Endometrial microvascular endothelial cells (primary cell): ENCODE measurements around the gene CITED4. TPM values are rescaled to one million over a fixed set of nuclear protein-coding genes. Genes with fewer than 3 reads are reported as not detected.
"Not testable (repeated sequence)": the region's sequence is repeated elsewhere in the genome, so short reads cannot be mapped to it uniquely, and the experiment has no call there.

Experiments used
- in situ Hi-C: cut with HindIII; loops from 2 replicates; pipeline ENCODE4 v1.10.0; 2017; ENCODE audit warnings: low sequenced_read_pairs, low pct_unique_long_range_greater_than_20kb; ENCODE audit errors: inconsistent ontology term
- total RNA-seq: library from RNA; depleted of rRNA; stranded (reverse); fragments of >200 nt; gene quantifications from one replicate; pipeline ENCODE4 v1.2.3, GENCODE V29; 2015; ENCODE audit errors: inconsistent ontology term

CITED4 gene
- 64.0 TPM for total RNA-seq

GRCh38 chr1:40862008-40862863, at the start of gene CITED4:
Gene CITED4 (minus strand): TSS chr1:40862363. CDS start chr1:40862127, 236 bp downstream.
- in situ Hi-C loops: no loop called here

- in situ Hi-C loops: no loop called here
Measured at GRCh38 chr1:40911105-40911504, 48.9 kb upstream of the CITED4 start.

GRCh38 chr1:40909281-40909680, 47.1 kb upstream of the CITED4 start:
- in situ Hi-C loops: no loop called here

- in situ Hi-C loops: no loop called here
Measured at GRCh38 chr1:40908350-40908749, 46.2 kb upstream of the CITED4 start.

GRCh38 chr1:40907899-40908298, 45.7 kb upstream of the CITED4 start:
- in situ Hi-C loops: no loop called here

GRCh38 chr1:40906781-40907400, 44.7 kb upstream of the CITED4 start:
- in situ Hi-C loops: no loop called here

GRCh38 chr1:40905061-40905460, 42.9 kb upstream of the CITED4 start:
- in situ Hi-C loops: no loop called here

GRCh38 chr1:40903106-40903505, 40.9 kb upstream of the CITED4 start:
- in situ Hi-C loops: no loop called here

- in situ Hi-C loops: no loop called here
Measured at GRCh38 chr1:40901886-40902852, 40.0 kb upstream of the CITED4 start.

GRCh38 chr1:40899230-40899870, 37.2 kb upstream of the CITED4 start:
- in situ Hi-C loops: no loop called here

- in situ Hi-C loops: no loop called here
Measured at GRCh38 chr1:40898431-40898901, 36.3 kb upstream of the CITED4 start.

GRCh38 chr1:40897513-40897912, 35.4 kb upstream of the CITED4 start:
- in situ Hi-C loops: no loop called here

- in situ Hi-C loops: no loop called here
Measured at GRCh38 chr1:40896482-40896881, 34.3 kb upstream of the CITED4 start.

GRCh38 chr1:40895601-40896000, 33.4 kb upstream of the CITED4 start:
- in situ Hi-C loops: no loop called here

GRCh38 chr1:40894858-40895257, 32.7 kb upstream of the CITED4 start:
- in situ Hi-C loops: not testable (repeated sequence)

- in situ Hi-C loops: no loop called here
Measured at GRCh38 chr1:40894455-40894854, 32.3 kb upstream of the CITED4 start.

- in situ Hi-C loops: no loop called here
Measured at GRCh38 chr1:40893946-40894345, 31.8 kb upstream of the CITED4 start.

GRCh38 chr1:40892354-40892753, 30.2 kb upstream of the CITED4 start:
- in situ Hi-C loops: no loop called here

GRCh38 chr1:40890771-40891170, 28.6 kb upstream of the CITED4 start:
- in situ Hi-C loops: no loop called here
